Motor neuron (in vitro differentiated cells): ENCODE measurements around the gene ELP2. TPM values are rescaled to one million over a fixed set of nuclear protein-coding genes. Genes with fewer than 3 reads are reported as not detected.

Experiments
- ATAC-seq, 8 experiments: fragments of 200-7000 bp; cut with Tn5 transposase; replicated peaks in 6 of 8; 2 replicates each; pipeline ENCODE4 v1.8.0; 2021; ENCODE audit warnings: mild to moderate bottlenecking in 8 of 8, moderate library complexity in 8 of 8
- H3K27ac ChIP-seq, 2 donors: fragments of 250-450 bp; sonication (Bioruptor Pico); 2 replicates each; pipeline ENCODE4 v1.9.0; 2021; ENCODE audit warnings: antibody characterized with exemption in 2 of 2, mild to moderate bottlenecking in 2 of 2, moderate library complexity in 1 of 2
- H3K4me1 ChIP-seq, 2 donors: fragments of 250-450 bp; sonication (Bioruptor Pico); replicated peaks in 1 of 2; 2 replicates each; pipeline ENCODE4 v1.6.1; 2021; ENCODE audit warnings: antibody characterized with exemption in 2 of 2, mild to moderate bottlenecking in 2 of 2, moderate library complexity in 1 of 2
- H3K4me3 ChIP-seq, 5 donors: fragments of 250-450 bp; sonication (Bioruptor Pico); 2 replicates each; pipeline ENCODE4 v1.9.0; 2021; ENCODE audit warnings: antibody characterized with exemption in 5 of 5, mild to moderate bottlenecking in 5 of 5, moderate library complexity in 4 of 5
- WGBS, 10 experiments: fragments of 450-650 bp; shearing (Covaris generic); methylation state at CpG; one replicate each; pipeline ENCODE4 v1.0.0; 2022; 5-methylcytosine and 5-hydroxymethylcytosine counted together
- in situ Hi-C, 9 experiments: fragments of 400-800 bp; cut with MboI; loops; one replicate each; pipeline ENCODE4 v1.15.0; 2021; ENCODE audit warnings: low sequenced_read_pairs in 9 of 9, low pct_unique_long_range_greater_than_20kb in 2 of 9; ENCODE audit not compliant: unreplicated experiment in 9 of 9
- total RNA-seq, 8 experiments: library from RNA; unstranded; fragments of 300-600 nt; gene quantifications; 2 replicates each; pipeline versions ENCODE4 v1.2.3 to v1.2.4, GENCODE V29; 2022

Gene ELP2
- total RNA-seq, 8 experiments from 2014 or later, result 47.7 to 80.1 (median 66.3) TPM

GRCh38 chr18:36176177-36176584 lies 46.5 kb downstream of the ELP2 start:
- WGBS, 10 experiments, result 90 to 100% (median 96%) methylated on average over 1 to 2 of the region's 2 CpGs; no CpG with 5 or more reads in 6 of the 10 experiments
- peaks cover 0 to 6% of the 10 kb centered on the region in 2 donors for H3K4me1 ChIP-seq
- in situ Hi-C loops, result no loop called here
- H3K4me3 ChIP-seq, result no peak overlapping the region
- ATAC-seq, result peak in 1 of 8 experiments; percentile 63
- H3K27ac ChIP-seq, result no peak overlapping the region

DNA sequence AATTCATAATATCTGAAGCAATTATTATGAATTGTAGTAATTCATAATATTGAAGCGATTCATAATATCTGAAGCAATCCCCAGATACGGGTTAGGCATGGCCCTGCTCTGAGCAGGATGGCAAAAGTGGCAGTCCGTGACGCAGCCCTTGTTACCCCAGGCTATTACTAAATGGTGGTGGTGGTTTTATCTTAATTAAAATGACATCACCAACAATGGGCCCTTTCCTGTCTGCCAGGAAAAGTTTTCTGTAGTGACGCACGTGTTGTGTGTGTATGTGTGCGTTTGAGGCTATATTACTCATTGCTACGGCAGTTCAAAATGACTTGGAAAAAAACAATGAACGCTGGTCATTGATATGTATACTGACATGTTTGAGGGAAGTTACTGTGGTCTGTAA lies 47.0 kb downstream of the ELP2 start:
- peak in 3 of 8 experiments; percentile 55 to 82 (median 77) for ATAC-seq
- H3K4me3 ChIP-seq, result no peak overlapping the region
- WGBS, 10 experiments, result 67 to 100% (median 92%) methylated on average over 2 to 8 of the region's 9 CpGs; no CpG with 5 or more reads in 1 of the 10 experiments
- in situ Hi-C loops, result no loop called here
- peaks cover 0 to 6% of the 10 kb centered on the region in 2 donors for H3K4me1 ChIP-seq
- H3K27ac ChIP-seq, result no peak overlapping the region

- in situ Hi-C loops, result no loop called here
- Histone ChIP-seq H3K4me1 (peaks cover 0 to 6% of the 10 kb centered on the region in 2 donors), H3K27ac (no peak overlapping the region), H3K4me3 (no peak overlapping the region)
- ATAC-seq, result no peak
- 71 to 100% (median 85%) methylated on average over 1 to 3 of the region's 3 CpGs; no CpG with 5 or more reads in 4 of the 10 experiments for WGBS, 10 experiments
These were observed 48.2 kb downstream of the ELP2 start for GRCh38 chr18:36177913-36178312.

GRCh38 chr18:36179562-36180355 lies 50.1 kb downstream of the ELP2 start:
- H3K4me3 ChIP-seq, result no peak overlapping the region
- in situ Hi-C loops, result no loop called here
- H3K27ac ChIP-seq, result no peak overlapping the region
- peak in 2 of 8 experiments; percentile 64 to 80 for ATAC-seq
- WGBS, 10 experiments, result 38 to 91% (median 64%) methylated on average over 2 to 6 of the region's 7 CpGs
- no peaks in the 10 kb centered on the region for H3K4me1 ChIP-seq

DNA sequence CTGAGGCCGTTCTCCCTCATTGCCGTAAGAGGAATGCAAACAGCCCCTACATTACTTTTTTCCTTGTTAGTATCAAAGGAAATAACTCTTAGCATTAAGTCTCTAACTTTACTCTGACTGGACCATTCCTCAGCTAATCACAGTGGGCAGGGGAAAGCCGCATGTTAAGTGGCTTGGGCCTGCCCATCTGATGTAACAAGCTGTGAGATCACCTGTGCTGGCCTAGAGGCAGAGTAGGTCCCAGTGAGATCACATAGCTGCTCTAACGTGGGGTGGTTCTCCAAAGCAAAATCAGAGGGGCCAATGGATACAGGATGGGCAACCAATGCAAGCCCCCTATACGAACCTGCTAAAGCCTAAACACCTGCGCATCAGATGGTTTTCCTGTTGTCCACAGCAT lies 51.7 kb downstream of the ELP2 start:
- Histone ChIP-seq H3K4me3 (no peak overlapping the region), H3K27ac (no peak overlapping the region), H3K4me1 (peaks cover 0 to 2% of the 10 kb centered on the region in 2 donors)
- peak in 5 of 8 experiments; percentile 50 to 87 (median 85) for ATAC-seq
- in situ Hi-C loops, result no loop called here
- WGBS, 10 experiments, result 40 to 100% (median 85%) methylated on average over 1 to 6 of the region's 6 CpGs; no CpG with 5 or more reads in 2 of the 10 experiments

DNA sequence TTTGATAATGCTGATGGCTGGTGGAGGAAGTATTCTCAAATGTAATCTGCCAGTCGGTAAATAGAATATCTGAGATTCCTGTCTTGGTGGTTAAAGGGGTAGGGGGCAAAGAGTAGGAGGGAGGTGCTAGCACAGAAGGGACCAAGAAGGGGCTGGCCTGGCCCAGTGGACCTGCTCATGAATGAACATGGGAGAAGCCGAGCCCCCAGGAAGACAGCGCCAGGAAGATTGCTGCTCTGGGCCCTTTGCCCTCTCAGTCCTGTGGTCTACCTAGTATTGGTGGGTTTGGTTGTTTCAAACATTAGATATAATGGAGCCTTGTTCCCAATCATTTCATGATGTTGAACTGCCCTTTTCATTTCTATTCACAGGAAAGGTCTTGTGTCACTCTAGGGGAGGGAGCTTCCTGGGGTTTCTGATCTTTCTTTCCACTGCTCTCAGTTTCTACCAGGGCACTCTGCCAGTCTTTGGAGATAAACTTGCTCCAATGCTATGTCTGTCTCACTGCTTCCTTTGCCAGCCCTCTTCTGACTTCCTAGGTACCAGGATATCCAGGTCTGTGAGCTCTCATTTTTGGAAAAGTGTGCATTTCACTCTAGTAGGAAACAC lies 52.3 kb downstream of the ELP2 start:
- Histone ChIP-seq H3K27ac (no peak overlapping the region), H3K4me3 (no peak overlapping the region), H3K4me1 (peaks cover 0 to 3% of the 10 kb centered on the region in 2 donors)
- in situ Hi-C loops, result no loop called here
- 60 to 100% (median 91%) methylated on average over 1 to 3 of the region's 3 CpGs; no CpG with 5 or more reads in 4 of the 10 experiments for WGBS, 10 experiments
- no peak for ATAC-seq

GRCh38 chr18:36183033-36183432 lies 53.3 kb downstream of the ELP2 start:
- 60 to 95% (median 74%) methylated on average over 1 to 3 of the region's 6 CpGs; no CpG with 5 or more reads in 4 of the 10 experiments for WGBS, 10 experiments
- Histone ChIP-seq H3K4me1 (peaks cover 2 to 3% of the 10 kb centered on the region in 2 donors), H3K4me3 (no peak overlapping the region), H3K27ac (no peak overlapping the region)
- ATAC-seq, result no peak
- in situ Hi-C loops, result no loop called here

DNA sequence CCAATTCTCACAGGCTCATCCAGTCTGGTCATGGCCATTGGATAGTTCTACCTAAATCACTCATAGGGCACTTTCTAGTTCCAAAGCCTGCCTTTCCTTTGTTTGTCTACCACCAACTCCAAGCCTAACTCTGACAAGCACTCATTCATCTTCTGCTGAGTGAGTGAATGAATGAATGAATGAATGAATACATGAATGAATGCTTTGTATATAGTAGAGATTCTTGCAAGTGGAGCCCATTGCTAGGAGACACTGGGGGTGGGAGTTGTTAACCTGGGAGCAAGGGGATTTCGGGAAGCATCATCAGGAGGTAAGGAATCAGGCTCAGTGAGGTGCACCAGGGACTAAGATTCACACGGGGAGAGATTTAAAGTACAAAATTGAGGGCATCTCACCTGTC lies 54.3 kb downstream of the ELP2 start:
- ATAC-seq, result no peak
- in situ Hi-C loops, result no loop called here
- H3K27ac ChIP-seq, result no peak overlapping the region
- no peak overlapping the region for H3K4me3 ChIP-seq
- H3K4me1 ChIP-seq, result peaks cover 3 to 6% of the 10 kb centered on the region in 2 donors
- 73 to 100% (median 86%) methylated on average over 1 to 2 of the region's 2 CpGs; no CpG with 5 or more reads in 5 of the 10 experiments for WGBS, 10 experiments

DNA sequence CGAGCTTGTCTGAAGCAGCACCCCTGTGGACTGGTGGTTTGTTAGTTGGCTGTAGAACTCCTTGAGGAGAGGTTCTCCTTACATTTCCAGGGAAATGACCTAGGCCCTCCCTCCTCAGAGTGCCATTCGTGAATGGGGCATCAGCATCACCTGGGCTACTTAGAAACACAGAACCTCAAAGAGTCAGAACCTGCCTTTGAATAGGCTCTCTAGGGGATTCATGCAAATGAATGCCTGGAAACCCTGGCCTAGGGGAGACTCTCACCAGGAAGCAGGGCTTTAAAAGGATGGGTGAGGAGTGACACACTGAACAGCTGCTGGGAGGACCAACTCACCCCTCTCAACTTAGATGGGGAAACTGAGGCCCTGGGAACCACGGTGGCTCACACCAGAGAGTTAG lies 55.5 kb downstream of the ELP2 start:
- no peak for ATAC-seq
- in situ Hi-C loops, result no loop called here
- Histone ChIP-seq H3K27ac (no peak overlapping the region), H3K4me3 (no peak overlapping the region), H3K4me1 (peaks cover 3 to 6% of the 10 kb centered on the region in 2 donors)
- 67 to 83% (median 78%) methylated on average over 1 to 2 of the region's 3 CpGs; no CpG with 5 or more reads in 7 of the 10 experiments for WGBS, 10 experiments

GRCh38 chr18:36185901-36186460 lies 56.3 kb downstream of the ELP2 start:
- in situ Hi-C loops, result no loop called here
- ATAC-seq, result no peak
- 33 to 92% (median 80%) methylated on average over 1 to 12 of the region's 18 CpGs; no CpG with 5 or more reads in 3 of the 10 experiments for WGBS, 10 experiments

GRCh38 chr18:36186461-36187192 lies 56.9 kb downstream of the ELP2 start:
- peaks cover 3 to 6% of the 10 kb centered on the region in 2 donors for H3K4me1 ChIP-seq
- peak overlapping the region; percentile 42 to 53 (median 48) for H3K4me3 ChIP-seq
- no peak overlapping the region for H3K27ac ChIP-seq
- peak; percentile 17 to 57 (median 30) for ATAC-seq
- 40 to 80% methylated on average over 1 of the region's 47 CpGs; no CpG with 5 or more reads in 8 of the 10 experiments for WGBS, 10 experiments
- in situ Hi-C loops, result no loop called here

More at GRCh38 chr18:36185901-36186460, 56.3 kb downstream of the ELP2 start:
- H3K4me3 ChIP-seq, result no peak overlapping the region
- H3K4me1 ChIP-seq, result peaks cover 3 to 6% of the 10 kb centered on the region in 2 donors
- no peak overlapping the region for H3K27ac ChIP-seq

- peak; percentile 79 to 93 (median 89) for ATAC-seq
- WGBS, 10 experiments, result 0 to 1% methylated on average over 5 to 17 of the region's 66 CpGs; no CpG with 5 or more reads in 8 of the 10 experiments
- peaks cover 3 to 6% of the 10 kb centered on the region in 2 donors for H3K4me1 ChIP-seq
- peak within 1 kb of the TSS; percentile 42 to 53 (median 48) for H3K4me3 ChIP-seq
- H3K27ac ChIP-seq, result no peak within 1 kb of the TSS
- in situ Hi-C loops, result no loop called here
These were observed 57.6 kb downstream of the ELP2 start, which contains the start of gene MOCOS for GRCh38 chr18:36187193-36187825. Gene MOCOS, plus strand, starts transcription at chr18:36187497. Its CDS starts 43 bp downstream, at chr18:36187540.
